H7 (cell line): ENCODE measurements around the gene CMTM7. TPM values are rescaled to one million over a fixed set of nuclear protein-coding genes. Genes with fewer than 3 reads are reported as not detected.
A peak's percentile ranks its signal among the peaks of the same experiment; 100 is the strongest.

Source experiments
- DNase-seq: peaks from one replicate; pipeline ENCODE4 v3.0.0; 2012
- H3K27me3 ChIP-seq: 2 replicates; pipeline ENCODE4 v1.6.0; 2011; ENCODE audit warnings: mild to moderate bottlenecking, low read length; ENCODE audit not compliant: control insufficient read depth, insufficient read depth
- H3K36me3 ChIP-seq: replicated peaks from 2 replicates; pipeline ENCODE4 v1.5.1; 2011; ENCODE audit warnings: low read length; ENCODE audit not compliant: control insufficient read depth, insufficient read depth
- H3K4me3 ChIP-seq: 2 replicates; pipeline ENCODE4 v1.5.1; 2011; ENCODE audit warnings: low read depth, mild to moderate bottlenecking, control low read depth, low read length, moderate library complexity; ENCODE audit not compliant: insufficient read depth
- total RNA-seq: library from RNA; depleted of rRNA; stranded (reverse); fragments of >200 nt; shearing (Covaris generic); gene quantifications from 2 replicates; pipeline ENCODE4 v1.2.3, GENCODE V29; 2014

CMTM7 gene
- total RNA-seq, 1 experiment from 2014 or later, result 15.3 TPM

GRCh38 chr3:32414522-32415202 lies 23.0 kb downstream of the CMTM7 start:
- no peak for DNase-seq
- no peak overlapping the region for H3K4me3 ChIP-seq

GRCh38 chr3:32419742-32420125 lies 28.1 kb downstream of the CMTM7 start:
- no peak for DNase-seq
- H3K4me3 ChIP-seq, result no peak overlapping the region
- H3K36me3 ChIP-seq, result no peaks in the 10 kb centered on the region
- H3K27me3 ChIP-seq, result no peaks in the 10 kb centered on the region

More at GRCh38 chr3:32414522-32415202, 23.0 kb downstream of the CMTM7 start:
- H3K36me3 ChIP-seq, result no peaks in the 10 kb centered on the region
- H3K27me3 ChIP-seq, result no peaks in the 10 kb centered on the region

GRCh38 chr3:32420126-32421038 lies 28.7 kb downstream of the CMTM7 start:
- no peaks in the 10 kb centered on the region for H3K27me3 ChIP-seq
- no peak overlapping the region for H3K4me3 ChIP-seq
- DNase-seq, result peak; percentile 82
- no peaks in the 10 kb centered on the region for H3K36me3 ChIP-seq

- H3K4me3 ChIP-seq, result no peak overlapping the region
- H3K36me3 ChIP-seq, result no peaks in the 10 kb centered on the region
- no peak for DNase-seq
- H3K27me3 ChIP-seq, result no peaks in the 10 kb centered on the region
These were observed 29.5 kb downstream of the CMTM7 start for GRCh38 chr3:32421185-32421584.

GRCh38 chr3:32421991-32422859 lies 30.6 kb downstream of the CMTM7 start:
- Histone ChIP-seq H3K4me3 (no peak overlapping the region), H3K27me3 (no peaks in the 10 kb centered on the region), H3K36me3 (no peaks in the 10 kb centered on the region)
- no peak for DNase-seq

- H3K4me3 ChIP-seq, result no peak overlapping the region
These were observed 31.3 kb downstream of the CMTM7 start for GRCh38 chr3:32422943-32423342.

GRCh38 chr3:32423534-32423933 lies 31.9 kb downstream of the CMTM7 start:
- Histone ChIP-seq H3K36me3 (no peaks in the 10 kb centered on the region), H3K4me3 (no peak overlapping the region), H3K27me3 (no peaks in the 10 kb centered on the region)
- DNase-seq, result no peak

More at GRCh38 chr3:32422943-32423342, 31.3 kb downstream of the CMTM7 start:
- Histone ChIP-seq H3K36me3 (no peaks in the 10 kb centered on the region), H3K27me3 (no peaks in the 10 kb centered on the region)
- no peak for DNase-seq

GRCh38 chr3:32423956-32424557 lies 32.4 kb downstream of the CMTM7 start:
- no peaks in the 10 kb centered on the region for H3K27me3 ChIP-seq
- H3K36me3 ChIP-seq, result no peaks in the 10 kb centered on the region
- no peak for DNase-seq
- H3K4me3 ChIP-seq, result no peak overlapping the region

GRCh38 chr3:32424581-32425250 lies 33.1 kb downstream of the CMTM7 start:
- DNase-seq, result no peak
- H3K27me3 ChIP-seq, result no peaks in the 10 kb centered on the region
- H3K4me3 ChIP-seq, result no peak overlapping the region
- no peaks in the 10 kb centered on the region for H3K36me3 ChIP-seq

- Histone ChIP-seq H3K4me3 (no peak overlapping the region), H3K36me3 (no peaks in the 10 kb centered on the region; the same call in 1 of the 2 replicates), H3K27me3 (no peaks in the 10 kb centered on the region)
- no peak for DNase-seq
These were observed 36.7 kb downstream of the CMTM7 start for GRCh38 chr3:32428092-32429068.

GRCh38 chr3:32430900-32431299 lies 39.2 kb downstream of the CMTM7 start:
- no peaks in the 10 kb centered on the region for H3K27me3 ChIP-seq
- H3K36me3 ChIP-seq, result no peaks in the 10 kb centered on the region; the same call in 1 of the 2 replicates
- no peak overlapping the region for H3K4me3 ChIP-seq
- no peak for DNase-seq

- DNase-seq, result no peak
- H3K27me3 ChIP-seq, result no peaks in the 10 kb centered on the region
- no peak overlapping the region for H3K4me3 ChIP-seq
- no peaks in the 10 kb centered on the region; the same call in 1 of the 2 replicates for H3K36me3 ChIP-seq
These were observed 39.8 kb downstream of the CMTM7 start for GRCh38 chr3:32431481-32431880.
